HepG2 (cell line): Measurements from ENCODE around the gene NSUN6. TPM values are rescaled to one million over a fixed set of nuclear protein-coding genes. Genes with fewer than 3 reads are reported as not detected.
A peak's percentile ranks its signal among the peaks of the same experiment; 100 is the strongest.

ENCODE experiments used
- ARNT ChIP-seq: fragments of 450-650 bp; IDR thresholded peaks from 2 replicates; pipeline ENCODE4 v1.6.1; 2017
- GFI1 ChIP-seq: sonication (generic); formaldehyde crosslinking; IDR thresholded peaks from 2 replicates; pipeline ENCODE4 v1.5.0; 2020; ENCODE audit warnings: missing genetic modification reagents, mild to moderate bottlenecking, borderline replicate concordance
- MEF2D ChIP-seq: sonication (generic); formaldehyde crosslinking; IDR thresholded peaks from 2 replicates; pipeline ENCODE4 v1.5.1; 2020; ENCODE audit warnings: mild to moderate bottlenecking, missing genetic modification reagents
- POLR2A ChIP-seq, 2 experiments: IDR thresholded peaks; 2 replicates each; pipeline ENCODE4 v1.6.1; 2011; ENCODE audit warnings: low read depth in 2 of 2, low read length in 2 of 2, mild to moderate bottlenecking in 1 of 2, moderate library complexity in 1 of 2; ENCODE audit not compliant: insufficient read depth in 1 of 2
- POLR2G ChIP-seq: fragments of 200-400 bp; formaldehyde crosslinking; IDR thresholded peaks from 2 replicates; pipeline ENCODE4 v1.6.1; 2018; ENCODE audit warnings: mild to moderate bottlenecking, low read depth, low read length, moderate library complexity
- RBM22 ChIP-seq: fragments of 200-400 bp; formaldehyde crosslinking; optimal IDR thresholded peaks from 2 replicates; pipeline ENCODE3; 2017; ENCODE audit warnings: mild to moderate bottlenecking, low read length, moderate library complexity
- RORA ChIP-seq: sonication (generic); formaldehyde crosslinking; IDR thresholded peaks from 2 replicates; pipeline ENCODE4 v1.5.0; 2020; ENCODE audit warnings: mild to moderate bottlenecking, missing genetic modification reagents, moderate library complexity
- SOX5 ChIP-seq: IDR thresholded peaks from 2 replicates; pipeline ENCODE4 v1.6.1; 2016; ENCODE audit warnings: borderline replicate concordance
- ZNF292 ChIP-seq: sonication (generic); formaldehyde crosslinking; IDR thresholded peaks from 2 replicates; pipeline ENCODE4 v1.8.1; 2022; ENCODE audit warnings: mild to moderate bottlenecking, low read depth, missing genetic modification reagents, borderline replicate concordance
- ZNF546 ChIP-seq: sonication (generic); formaldehyde crosslinking; conservative IDR thresholded peaks from 2 replicates; pipeline ENCODE4 v1.8.1; 2023; ENCODE audit warnings: mild to moderate bottlenecking, missing genetic modification reagents
- ZNF709 ChIP-seq: sonication (generic); formaldehyde crosslinking; IDR thresholded peaks from 2 replicates; pipeline ENCODE4 v1.5.0; 2020; ENCODE audit warnings: mild to moderate bottlenecking, missing genetic modification reagents
- polyA plus RNA-seq, 8 experiments: library from polyadenylated mRNA; depleted of rRNA in 3 of 8; stranded (reverse) in 7 of 8; unstranded in 1 of 8; fragments of >200 nt; fragmentation: Illumina TruSeq in 4 of 8; extraction: Trizol in 4 of 8; gene quantifications; 2 replicates each; pipeline versions ENCODE4 v1.2.1 to v1.2.3, GENCODE V29; 2011 to 2016; ENCODE audit warnings: low read depth in 4 of 8, missing spikeins in 1 of 8, mixed read lengths in 1 of 8; ENCODE audit not compliant: insufficient read depth in 1 of 8
- total RNA-seq, 5 experiments: library from RNA; depleted of rRNA; stranded (reverse); fragments of >200 nt; fragmentation: Illumina TruSeq; extraction: Trizol; gene quantifications; 2 replicates each; pipeline ENCODE4 v1.2.3, GENCODE V29; 2016; ENCODE audit warnings: low read depth in 1 of 5
- TF ChIP-seq, protein P1 (sequence below): sonication (generic); formaldehyde crosslinking; IDR thresholded peaks from 2 replicates; pipeline ENCODE4 v1.4.0; 2020; ENCODE audit warnings: missing genetic modification reagents
- TF ChIP-seq, protein P2 (sequence below): IDR thresholded peaks from 2 replicates; pipeline ENCODE4 v1.4.0; 2020; ENCODE audit warnings: mild to moderate bottlenecking, missing genetic modification reagents
- TF ChIP-seq, protein P3 (sequence below): sonication (generic); formaldehyde crosslinking; IDR thresholded peaks from 2 replicates; pipeline ENCODE4 v1.5.0; 2020; ENCODE audit warnings: missing genetic modification reagents
- TF ChIP-seq, protein P4 (sequence below): sonication (generic); formaldehyde crosslinking; IDR thresholded peaks from 2 replicates; pipeline ENCODE4 v1.4.0; 2020; ENCODE audit warnings: missing genetic modification reagents, borderline replicate concordance

Gene NSUN6
- total and polyA plus RNA-seq, 2 of the 13 experiments (the other 11 are each of a cell fraction or from before 2014, with no cell fraction given), result 17.2 to 19.3 TPM

DNA sequence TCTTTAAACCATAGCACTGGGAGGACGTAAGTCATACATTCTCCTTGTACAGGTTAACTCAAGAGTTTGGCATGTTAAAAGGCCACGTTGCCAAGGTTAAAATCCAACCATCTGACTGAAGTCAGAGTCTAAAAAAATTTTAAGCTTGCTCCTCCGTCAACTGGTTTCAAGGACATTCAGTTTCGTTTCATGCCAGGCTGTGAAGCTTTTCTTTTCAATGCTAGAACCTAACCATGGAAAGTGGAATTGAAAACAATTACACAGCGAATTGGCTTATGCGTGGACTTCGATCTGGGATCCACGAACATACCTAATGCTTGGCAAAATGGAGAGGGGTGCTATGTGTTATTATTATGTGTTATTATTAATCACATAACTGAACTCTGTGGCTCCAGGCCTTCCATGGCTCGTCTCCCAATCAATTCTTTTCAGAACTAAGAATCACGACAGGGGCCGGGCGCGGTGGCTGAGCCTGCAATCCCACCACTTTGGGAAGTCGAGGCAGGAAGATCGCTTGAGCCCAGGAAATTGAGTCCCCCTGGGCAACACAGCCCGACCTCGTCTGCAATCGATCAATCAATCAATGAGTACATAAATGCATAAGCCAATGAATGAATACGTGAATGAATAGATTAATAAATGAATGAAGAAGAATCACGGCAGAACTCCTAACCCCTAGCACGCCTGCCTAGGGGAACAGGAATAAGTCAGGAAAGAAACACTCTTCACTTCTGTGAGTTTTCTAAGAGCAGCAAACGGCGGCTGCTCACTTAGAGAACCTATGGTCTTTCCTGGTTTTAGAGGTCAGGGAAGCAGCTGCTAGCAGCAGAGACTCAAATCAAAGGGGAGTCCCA is 7.1 kb upstream of the NSUN6 start (continued):
- TF ChIP-seq, protein P1, sequence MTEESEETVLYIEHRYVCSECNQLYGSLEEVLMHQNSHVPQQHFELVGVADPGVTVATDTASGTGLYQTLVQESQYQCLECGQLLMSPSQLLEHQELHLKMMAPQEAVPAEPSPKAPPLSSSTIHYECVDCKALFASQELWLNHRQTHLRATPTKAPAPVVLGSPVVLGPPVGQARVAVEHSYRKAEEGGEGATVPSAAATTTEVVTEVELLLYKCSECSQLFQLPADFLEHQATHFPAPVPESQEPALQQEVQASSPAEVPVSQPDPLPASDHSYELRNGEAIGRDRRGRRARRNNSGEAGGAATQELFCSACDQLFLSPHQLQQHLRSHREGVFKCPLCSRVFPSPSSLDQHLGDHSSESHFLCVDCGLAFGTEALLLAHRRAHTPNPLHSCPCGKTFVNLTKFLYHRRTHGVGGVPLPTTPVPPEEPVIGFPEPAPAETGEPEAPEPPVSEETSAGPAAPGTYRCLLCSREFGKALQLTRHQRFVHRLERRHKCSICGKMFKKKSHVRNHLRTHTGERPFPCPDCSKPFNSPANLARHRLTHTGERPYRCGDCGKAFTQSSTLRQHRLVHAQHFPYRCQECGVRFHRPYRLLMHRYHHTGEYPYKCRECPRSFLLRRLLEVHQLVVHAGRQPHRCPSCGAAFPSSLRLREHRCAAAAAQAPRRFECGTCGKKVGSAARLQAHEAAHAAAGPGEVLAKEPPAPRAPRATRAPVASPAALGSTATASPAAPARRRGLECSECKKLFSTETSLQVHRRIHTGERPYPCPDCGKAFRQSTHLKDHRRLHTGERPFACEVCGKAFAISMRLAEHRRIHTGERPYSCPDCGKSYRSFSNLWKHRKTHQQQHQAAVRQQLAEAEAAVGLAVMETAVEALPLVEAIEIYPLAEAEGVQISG (CRISPR knock-in tag), result no peak
- TF ChIP-seq POLR2G (peak; percentile 8), SOX5 (CRISPR knock-in tag) (0 out of 2 replicates have a peak, but pooled peaks have one; percentile 6), ZNF709 (CRISPR knock-in tag) (peak; percentile 42; the same call in 1 of the 2 replicates), RBM22 (peak; percentile 56), GFI1 (CRISPR knock-in tag) (0 out of 2 replicates have a peak, but pooled peaks have one; percentile 70), POLR2A (IDR thresholded peaks at IDR 0.05; ENCODE audit: insufficient read depth in 1 of 2, low read depth in 2 of 2, low read length in 2 of 2) (peak in 1 of 2 experiments; percentile 67; a peak in 2 of 4 replicates), ZNF292 (CRISPR knock-in tag) (0 out of 2 replicates have a peak, but pooled peaks have one; percentile 39), MEF2D (CRISPR knock-in tag) (peak; percentile 3; the same call in 1 of the 2 replicates), ZNF546 (no peak), ARNT (no peak), RORA (peak; percentile 83; the same call in 1 of the 2 replicates)
- TF ChIP-seq, protein P2, sequence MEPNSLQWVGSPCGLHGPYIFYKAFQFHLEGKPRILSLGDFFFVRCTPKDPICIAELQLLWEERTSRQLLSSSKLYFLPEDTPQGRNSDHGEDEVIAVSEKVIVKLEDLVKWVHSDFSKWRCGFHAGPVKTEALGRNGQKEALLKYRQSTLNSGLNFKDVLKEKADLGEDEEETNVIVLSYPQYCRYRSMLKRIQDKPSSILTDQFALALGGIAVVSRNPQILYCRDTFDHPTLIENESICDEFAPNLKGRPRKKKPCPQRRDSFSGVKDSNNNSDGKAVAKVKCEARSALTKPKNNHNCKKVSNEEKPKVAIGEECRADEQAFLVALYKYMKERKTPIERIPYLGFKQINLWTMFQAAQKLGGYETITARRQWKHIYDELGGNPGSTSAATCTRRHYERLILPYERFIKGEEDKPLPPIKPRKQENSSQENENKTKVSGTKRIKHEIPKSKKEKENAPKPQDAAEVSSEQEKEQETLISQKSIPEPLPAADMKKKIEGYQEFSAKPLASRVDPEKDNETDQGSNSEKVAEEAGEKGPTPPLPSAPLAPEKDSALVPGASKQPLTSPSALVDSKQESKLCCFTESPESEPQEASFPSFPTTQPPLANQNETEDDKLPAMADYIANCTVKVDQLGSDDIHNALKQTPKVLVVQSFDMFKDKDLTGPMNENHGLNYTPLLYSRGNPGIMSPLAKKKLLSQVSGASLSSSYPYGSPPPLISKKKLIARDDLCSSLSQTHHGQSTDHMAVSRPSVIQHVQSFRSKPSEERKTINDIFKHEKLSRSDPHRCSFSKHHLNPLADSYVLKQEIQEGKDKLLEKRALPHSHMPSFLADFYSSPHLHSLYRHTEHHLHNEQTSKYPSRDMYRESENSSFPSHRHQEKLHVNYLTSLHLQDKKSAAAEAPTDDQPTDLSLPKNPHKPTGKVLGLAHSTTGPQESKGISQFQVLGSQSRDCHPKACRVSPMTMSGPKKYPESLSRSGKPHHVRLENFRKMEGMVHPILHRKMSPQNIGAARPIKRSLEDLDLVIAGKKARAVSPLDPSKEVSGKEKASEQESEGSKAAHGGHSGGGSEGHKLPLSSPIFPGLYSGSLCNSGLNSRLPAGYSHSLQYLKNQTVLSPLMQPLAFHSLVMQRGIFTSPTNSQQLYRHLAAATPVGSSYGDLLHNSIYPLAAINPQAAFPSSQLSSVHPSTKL (CRISPR knock-in tag), result peak; percentile 49
- TF ChIP-seq, protein P3, sequence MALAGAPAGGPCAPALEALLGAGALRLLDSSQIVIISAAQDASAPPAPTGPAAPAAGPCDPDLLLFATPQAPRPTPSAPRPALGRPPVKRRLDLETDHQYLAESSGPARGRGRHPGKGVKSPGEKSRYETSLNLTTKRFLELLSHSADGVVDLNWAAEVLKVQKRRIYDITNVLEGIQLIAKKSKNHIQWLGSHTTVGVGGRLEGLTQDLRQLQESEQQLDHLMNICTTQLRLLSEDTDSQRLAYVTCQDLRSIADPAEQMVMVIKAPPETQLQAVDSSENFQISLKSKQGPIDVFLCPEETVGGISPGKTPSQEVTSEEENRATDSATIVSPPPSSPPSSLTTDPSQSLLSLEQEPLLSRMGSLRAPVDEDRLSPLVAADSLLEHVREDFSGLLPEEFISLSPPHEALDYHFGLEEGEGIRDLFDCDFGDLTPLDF (CRISPR knock-in tag), result 0 out of 2 replicates have a peak, but pooled peaks have one; percentile 33
- TF ChIP-seq, protein P4, sequence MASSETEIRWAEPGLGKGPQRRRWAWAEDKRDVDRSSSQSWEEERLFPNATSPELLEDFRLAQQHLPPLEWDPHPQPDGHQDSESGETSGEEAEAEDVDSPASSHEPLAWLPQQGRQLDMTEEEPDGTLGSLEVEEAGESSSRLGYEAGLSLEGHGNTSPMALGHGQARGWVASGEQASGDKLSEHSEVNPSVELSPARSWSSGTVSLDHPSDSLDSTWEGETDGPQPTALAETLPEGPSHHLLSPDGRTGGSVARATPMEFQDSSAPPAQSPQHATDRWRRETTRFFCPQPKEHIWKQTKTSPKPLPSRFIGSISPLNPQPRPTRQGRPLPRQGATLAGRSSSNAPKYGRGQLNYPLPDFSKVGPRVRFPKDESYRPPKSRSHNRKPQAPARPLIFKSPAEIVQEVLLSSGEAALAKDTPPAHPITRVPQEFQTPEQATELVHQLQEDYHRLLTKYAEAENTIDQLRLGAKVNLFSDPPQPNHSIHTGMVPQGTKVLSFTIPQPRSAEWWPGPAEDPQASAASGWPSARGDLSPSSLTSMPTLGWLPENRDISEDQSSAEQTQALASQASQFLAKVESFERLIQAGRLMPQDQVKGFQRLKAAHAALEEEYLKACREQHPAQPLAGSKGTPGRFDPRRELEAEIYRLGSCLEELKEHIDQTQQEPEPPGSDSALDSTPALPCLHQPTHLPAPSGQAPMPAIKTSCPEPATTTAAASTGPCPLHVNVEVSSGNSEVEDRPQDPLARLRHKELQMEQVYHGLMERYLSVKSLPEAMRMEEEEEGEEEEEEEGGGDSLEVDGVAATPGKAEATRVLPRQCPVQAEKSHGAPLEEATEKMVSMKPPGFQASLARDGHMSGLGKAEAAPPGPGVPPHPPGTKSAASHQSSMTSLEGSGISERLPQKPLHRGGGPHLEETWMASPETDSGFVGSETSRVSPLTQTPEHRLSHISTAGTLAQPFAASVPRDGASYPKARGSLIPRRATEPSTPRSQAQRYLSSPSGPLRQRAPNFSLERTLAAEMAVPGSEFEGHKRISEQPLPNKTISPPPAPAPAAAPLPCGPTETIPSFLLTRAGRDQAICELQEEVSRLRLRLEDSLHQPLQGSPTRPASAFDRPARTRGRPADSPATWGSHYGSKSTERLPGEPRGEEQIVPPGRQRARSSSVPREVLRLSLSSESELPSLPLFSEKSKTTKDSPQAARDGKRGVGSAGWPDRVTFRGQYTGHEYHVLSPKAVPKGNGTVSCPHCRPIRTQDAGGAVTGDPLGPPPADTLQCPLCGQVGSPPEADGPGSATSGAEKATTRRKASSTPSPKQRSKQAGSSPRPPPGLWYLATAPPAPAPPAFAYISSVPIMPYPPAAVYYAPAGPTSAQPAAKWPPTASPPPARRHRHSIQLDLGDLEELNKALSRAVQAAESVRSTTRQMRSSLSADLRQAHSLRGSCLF (CRISPR knock-in tag), result no peak
